ENCODE measurements around the gene FXYD6.
A peak's percentile ranks its signal among the peaks of the same experiment; 100 is the strongest.

The FXYD6 gene

DNA sequence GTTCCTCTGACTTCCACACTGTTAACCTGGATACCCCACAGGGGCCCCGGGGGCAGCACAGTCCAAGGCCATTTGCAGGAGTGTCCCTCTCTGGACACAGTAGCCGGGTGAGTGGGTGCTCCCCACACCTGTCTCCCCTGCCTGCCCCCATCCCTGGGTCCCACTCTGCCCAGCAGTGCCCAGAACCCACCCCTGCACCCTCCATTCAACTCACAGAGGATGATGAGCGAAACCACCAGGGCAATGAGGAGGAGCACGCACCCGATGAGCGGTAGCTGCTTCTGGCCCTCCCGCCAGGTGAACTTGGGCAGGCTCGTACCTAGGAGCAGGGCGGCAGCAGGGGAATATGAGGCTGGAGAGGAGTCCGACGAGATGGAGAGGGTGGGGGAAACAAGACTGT, 40.5 kb upstream of the FXYD6 start:
- H3K27me3 Mint-ChIP-seq, result no peaks in the 10 kb centered on the region
- DNase-seq (ENCODE audit: low spot score in 2 of 2), result no peak

DNA sequence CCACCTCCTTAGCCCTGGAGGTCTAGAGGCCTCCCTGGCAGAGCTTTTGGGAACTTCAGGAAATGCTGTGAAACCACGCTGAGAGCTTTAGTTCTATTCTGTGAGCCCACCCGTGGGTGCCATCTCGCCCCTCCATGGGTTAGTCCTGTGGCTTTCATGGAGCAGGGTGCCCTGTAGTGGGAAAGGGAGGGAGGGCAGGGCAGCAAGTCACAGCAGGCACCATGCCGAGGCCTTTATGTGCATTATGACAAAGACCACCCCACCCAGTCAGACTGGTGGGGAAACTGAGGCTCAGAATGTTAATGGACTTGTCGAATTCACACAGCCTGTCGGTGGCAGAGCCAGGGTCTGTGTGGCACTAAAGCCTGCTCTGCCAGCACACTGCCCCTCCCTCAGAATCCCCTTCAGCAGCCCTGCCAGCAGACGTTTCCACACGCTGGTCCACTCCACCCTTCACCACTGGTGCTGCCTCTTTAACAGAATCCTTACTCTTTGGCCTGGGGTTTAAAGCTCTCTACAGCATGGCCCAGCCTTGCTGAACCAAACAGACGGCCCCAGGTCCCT, 39.3 kb upstream of the FXYD6 start:
- Mint-ChIP-seq H3K27ac (ENCODE audit: low read depth) (peak overlapping the region; percentile 50), H3K36me3 (ENCODE audit: insufficient read depth) (peaks cover 1% of the 10 kb centered on the region), H3K9me3 (no peaks in the 10 kb centered on the region), H3K4me3 (no peak overlapping the region), H3K27me3 (no peaks in the 10 kb centered on the region), H3K4me1 (peaks cover 5% of the 10 kb centered on the region)
- no peak for ATAC-seq (replicated peaks; ENCODE audit: extremely low read depth, poor library complexity, severe bottlenecking)
- DNase-seq (ENCODE audit: low spot score in 2 of 2), result no peak

More for the DNA sequence above, 40.5 kb upstream of the FXYD6 start:
- Mint-ChIP-seq H3K27ac (ENCODE audit: low read depth) (no peak overlapping the region), H3K4me3 (no peak overlapping the region), H3K9me3 (no peaks in the 10 kb centered on the region), H3K36me3 (ENCODE audit: insufficient read depth) (peaks cover 1% of the 10 kb centered on the region), H3K4me1 (peaks cover 5% of the 10 kb centered on the region)
- ATAC-seq (replicated peaks; ENCODE audit: extremely low read depth, poor library complexity, severe bottlenecking), result no peak

DNA sequence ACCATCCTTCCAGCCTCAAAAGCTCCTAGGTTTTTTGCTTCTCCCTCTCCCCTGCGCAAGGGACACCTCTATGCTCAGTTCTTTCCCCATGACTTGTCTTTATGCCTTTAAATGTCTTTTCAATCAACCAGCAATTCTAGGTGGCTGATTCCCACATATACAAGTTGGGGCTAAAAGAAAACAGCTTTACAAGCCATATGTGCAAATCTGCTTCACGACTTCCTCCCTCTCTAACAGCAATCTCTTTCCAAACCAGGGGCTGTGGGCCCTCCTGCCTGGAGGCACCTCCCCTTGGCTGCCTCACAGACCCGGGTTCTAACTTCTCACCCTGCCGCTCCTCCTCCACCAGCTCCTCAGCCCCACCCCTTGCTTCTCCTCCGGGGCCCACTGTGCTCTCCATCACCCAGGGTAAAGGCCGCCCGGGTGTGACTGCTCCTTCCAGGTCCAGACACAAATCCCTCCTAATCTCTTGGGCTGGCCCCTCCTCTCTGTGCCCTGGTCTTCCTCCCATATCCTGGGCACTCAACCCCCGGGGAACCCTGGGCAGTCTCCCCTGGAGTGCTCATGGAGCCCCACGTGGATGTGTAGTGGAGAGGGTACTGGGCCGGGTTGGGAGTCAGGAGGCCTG, 38.6 kb upstream of the FXYD6 start:
- no peak for ATAC-seq (replicated peaks; ENCODE audit: extremely low read depth, poor library complexity, severe bottlenecking)
- H3K36me3 Mint-ChIP-seq (ENCODE audit: insufficient read depth), result peaks cover 1% of the 10 kb centered on the region
- H3K27ac Mint-ChIP-seq (ENCODE audit: low read depth), result peak overlapping the region; percentile 50
- H3K4me3 Mint-ChIP-seq, result no peak overlapping the region
- no peak for DNase-seq (ENCODE audit: low spot score in 2 of 2)
- H3K27me3 Mint-ChIP-seq, result no peaks in the 10 kb centered on the region
- H3K9me3 Mint-ChIP-seq, result no peaks in the 10 kb centered on the region
- peaks cover 5% of the 10 kb centered on the region for H3K4me1 Mint-ChIP-seq

DNA sequence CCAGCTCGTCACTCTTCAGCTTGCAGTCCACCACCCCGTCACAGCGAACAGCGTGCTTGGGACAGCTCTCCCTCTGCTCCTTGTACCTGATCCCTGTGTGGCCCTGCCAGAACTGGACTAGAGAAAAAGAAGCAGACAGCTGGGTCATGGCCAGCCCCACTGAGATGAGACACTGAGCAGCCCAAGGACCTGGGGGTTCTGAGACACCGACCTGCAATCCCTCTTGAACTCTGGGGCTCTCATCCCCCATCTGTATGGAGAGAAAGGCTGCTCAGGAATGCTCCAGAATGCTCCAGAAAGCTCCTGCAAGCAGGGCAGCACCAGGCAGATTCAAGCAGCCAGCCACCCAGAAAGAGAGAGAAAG, 37.9 kb upstream of the FXYD6 start:
- no peak for DNase-seq (ENCODE audit: low spot score in 2 of 2)
- no peaks in the 10 kb centered on the region for H3K9me3 Mint-ChIP-seq
- peaks cover 5% of the 10 kb centered on the region for H3K4me1 Mint-ChIP-seq
- no peak overlapping the region for H3K4me3 Mint-ChIP-seq
- H3K27ac Mint-ChIP-seq (ENCODE audit: low read depth), result no peak overlapping the region
- peaks cover 1% of the 10 kb centered on the region for H3K36me3 Mint-ChIP-seq (ENCODE audit: insufficient read depth)
- ATAC-seq (replicated peaks; ENCODE audit: extremely low read depth, poor library complexity, severe bottlenecking), result no peak
- H3K27me3 Mint-ChIP-seq, result no peaks in the 10 kb centered on the region

DNA sequence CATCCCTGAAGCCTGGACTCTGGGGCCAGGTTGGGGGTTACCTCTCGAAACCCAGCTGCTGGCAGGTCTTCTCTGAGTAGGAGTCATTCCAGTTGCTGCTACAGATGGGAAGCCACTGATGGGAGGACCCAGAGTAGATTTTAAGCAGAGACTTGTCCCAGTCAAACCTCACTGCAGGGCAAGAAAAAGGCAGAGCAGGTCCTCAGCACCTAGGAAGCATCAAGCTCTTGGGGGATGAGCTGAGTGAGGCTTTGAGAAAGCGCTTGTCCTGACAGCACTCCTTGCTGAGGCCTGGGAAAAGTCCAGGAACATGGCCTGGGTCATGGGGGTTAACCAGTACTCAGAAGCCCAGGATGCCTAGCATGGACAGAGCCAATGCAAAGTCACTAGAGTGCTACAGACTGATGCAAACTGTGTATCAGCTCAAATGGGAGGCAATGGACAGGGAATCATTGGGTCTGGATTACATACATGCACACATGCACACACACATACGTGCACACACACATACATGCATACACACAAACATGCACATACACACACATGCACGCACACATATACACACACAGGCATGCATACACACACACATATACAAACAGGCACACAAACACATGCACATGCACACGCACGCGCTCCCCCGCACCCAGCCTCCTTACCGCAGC, 37.4 kb upstream of the FXYD6 start:
- Mint-ChIP-seq H3K27ac (ENCODE audit: low read depth) (no peak overlapping the region), H3K4me3 (no peak overlapping the region), H3K36me3 (ENCODE audit: insufficient read depth) (peaks cover 1% of the 10 kb centered on the region), H3K4me1 (peaks cover 5% of the 10 kb centered on the region), H3K9me3 (no peaks in the 10 kb centered on the region), H3K27me3 (no peaks in the 10 kb centered on the region)
- DNase-seq (ENCODE audit: low spot score in 2 of 2), result no peak
- no peak for ATAC-seq (replicated peaks; ENCODE audit: extremely low read depth, poor library complexity, severe bottlenecking)

DNA sequence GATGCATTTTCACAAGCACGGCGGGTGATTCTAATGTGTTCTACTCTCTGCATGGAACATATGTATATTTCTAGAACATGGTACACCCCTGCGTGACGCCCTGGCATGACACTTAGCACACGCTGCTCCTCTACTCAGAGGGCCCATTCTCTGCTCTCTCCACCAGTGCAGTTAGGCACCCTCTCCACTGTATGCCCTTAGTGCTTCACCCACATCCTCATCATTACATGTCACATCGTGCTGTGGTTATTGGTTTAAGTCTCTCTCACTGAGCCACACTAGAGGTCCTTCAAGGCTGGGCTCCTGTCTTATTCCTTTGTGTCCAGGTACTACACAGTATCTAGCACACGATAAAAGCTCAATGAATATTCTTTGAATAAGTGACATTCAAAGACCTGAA, 36.0 kb upstream of the FXYD6 start:
- no peak for ATAC-seq (replicated peaks; ENCODE audit: extremely low read depth, poor library complexity, severe bottlenecking)
- Mint-ChIP-seq H3K27ac (ENCODE audit: low read depth) (no peak overlapping the region), H3K4me1 (peaks cover 14% of the 10 kb centered on the region)

DNA sequence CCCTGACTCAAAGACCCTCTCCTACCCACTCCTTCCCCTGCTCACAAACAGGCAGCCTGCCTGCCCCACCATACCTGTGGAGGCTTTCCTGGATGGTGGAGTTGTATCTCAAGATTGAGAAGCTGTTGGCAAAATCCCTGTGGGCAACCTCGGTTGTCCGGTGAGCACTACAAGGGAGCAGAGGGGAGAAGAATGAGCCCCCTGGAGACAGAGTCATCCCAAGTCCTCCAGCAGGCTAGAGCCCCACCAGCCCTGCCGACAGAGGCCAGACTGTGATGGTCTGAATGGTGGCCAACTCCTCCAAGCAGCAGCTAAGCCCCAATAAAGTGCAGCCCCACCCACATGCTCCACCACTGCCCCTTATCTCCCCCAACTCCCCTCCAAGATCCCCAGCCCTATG, 35.2 kb upstream of the FXYD6 start:
- Mint-ChIP-seq H3K9me3 (no peaks in the 10 kb centered on the region), H3K27ac (ENCODE audit: low read depth) (no peak overlapping the region), H3K36me3 (ENCODE audit: insufficient read depth) (peaks cover 1% of the 10 kb centered on the region), H3K4me1 (peaks cover 17% of the 10 kb centered on the region), H3K4me3 (no peak overlapping the region), H3K27me3 (no peaks in the 10 kb centered on the region)
- ATAC-seq (replicated peaks; ENCODE audit: extremely low read depth, poor library complexity, severe bottlenecking) (no peak), DNase-seq (ENCODE audit: low spot score in 2 of 2) (no peak)

More for the DNA sequence above, 36.0 kb upstream of the FXYD6 start:
- Mint-ChIP-seq H3K4me3 (no peak overlapping the region), H3K27me3 (no peaks in the 10 kb centered on the region), H3K36me3 (ENCODE audit: insufficient read depth) (peaks cover 1% of the 10 kb centered on the region), H3K9me3 (no peaks in the 10 kb centered on the region)
- no peak for DNase-seq (ENCODE audit: low spot score in 2 of 2)

DNA sequence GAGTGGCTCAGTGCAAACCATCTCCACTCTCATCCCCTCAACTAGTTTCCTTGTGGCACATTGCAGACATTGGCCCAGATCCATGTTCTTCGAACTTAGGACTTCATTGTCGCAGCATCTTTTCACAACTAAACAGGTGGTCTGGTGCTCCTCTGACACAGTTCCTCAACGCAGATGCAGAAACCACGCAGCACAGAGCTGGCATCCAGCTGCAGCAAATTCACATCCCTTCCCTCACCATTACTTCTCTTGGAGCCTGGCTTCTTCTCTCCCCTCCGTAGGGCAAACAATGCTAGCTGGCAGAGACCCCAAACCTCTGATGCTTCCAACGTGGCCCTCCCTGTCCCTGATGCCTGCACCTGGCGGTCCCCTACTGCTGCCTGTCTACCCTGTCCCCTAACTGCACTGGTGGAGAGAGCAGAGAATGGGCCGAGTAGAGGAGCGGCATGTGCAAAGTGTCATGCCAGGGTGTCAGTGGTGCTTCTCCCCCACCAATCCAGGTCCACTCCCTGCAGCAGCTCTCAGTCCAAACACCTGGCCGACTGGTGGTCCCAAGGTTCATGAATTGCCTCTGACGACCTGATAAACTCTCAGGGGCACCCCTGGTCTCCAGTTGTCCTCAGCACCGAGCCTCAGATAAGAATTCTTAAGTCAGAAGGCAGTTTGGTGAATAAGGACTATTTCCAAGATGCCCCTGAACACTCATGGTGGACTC, 34.6 kb upstream of the FXYD6 start:
- no peak for DNase-seq (ENCODE audit: low spot score in 2 of 2)
- Mint-ChIP-seq H3K27ac (ENCODE audit: low read depth) (no peak overlapping the region), H3K4me3 (no peak overlapping the region), H3K27me3 (no peaks in the 10 kb centered on the region), H3K4me1 (peaks cover 17% of the 10 kb centered on the region), H3K36me3 (ENCODE audit: insufficient read depth) (peaks cover 1% of the 10 kb centered on the region), H3K9me3 (no peaks in the 10 kb centered on the region)
- no peak for ATAC-seq (replicated peaks; ENCODE audit: extremely low read depth, poor library complexity, severe bottlenecking)

DNA sequence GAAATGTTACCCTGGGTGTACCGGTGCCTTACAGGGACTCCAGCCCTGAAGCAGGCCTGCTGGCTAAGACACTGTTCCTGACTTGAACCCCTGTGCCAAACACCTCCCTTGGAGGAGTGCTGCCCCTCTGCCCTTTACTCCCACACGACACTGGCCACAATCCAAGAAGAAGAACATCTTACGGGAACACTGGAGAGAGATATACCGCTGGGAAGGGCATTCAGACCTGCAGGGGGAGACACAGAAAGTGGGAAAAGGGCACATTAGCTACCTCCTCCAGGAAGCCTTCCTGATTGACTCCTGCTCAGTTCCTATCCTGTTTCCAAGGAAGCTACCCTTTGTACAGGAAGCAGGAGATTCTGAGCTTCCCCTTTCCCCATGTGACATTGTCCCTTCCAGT, 34.1 kb upstream of the FXYD6 start:
- ATAC-seq (replicated peaks; ENCODE audit: extremely low read depth, poor library complexity, severe bottlenecking) (no peak), DNase-seq (ENCODE audit: low spot score in 2 of 2) (no peak)
- Mint-ChIP-seq H3K27ac (ENCODE audit: low read depth) (no peak overlapping the region), H3K4me3 (no peak overlapping the region), H3K9me3 (no peaks in the 10 kb centered on the region), H3K27me3 (no peaks in the 10 kb centered on the region), H3K36me3 (ENCODE audit: insufficient read depth) (peaks cover 1% of the 10 kb centered on the region), H3K4me1 (peaks cover 17% of the 10 kb centered on the region)

DNA sequence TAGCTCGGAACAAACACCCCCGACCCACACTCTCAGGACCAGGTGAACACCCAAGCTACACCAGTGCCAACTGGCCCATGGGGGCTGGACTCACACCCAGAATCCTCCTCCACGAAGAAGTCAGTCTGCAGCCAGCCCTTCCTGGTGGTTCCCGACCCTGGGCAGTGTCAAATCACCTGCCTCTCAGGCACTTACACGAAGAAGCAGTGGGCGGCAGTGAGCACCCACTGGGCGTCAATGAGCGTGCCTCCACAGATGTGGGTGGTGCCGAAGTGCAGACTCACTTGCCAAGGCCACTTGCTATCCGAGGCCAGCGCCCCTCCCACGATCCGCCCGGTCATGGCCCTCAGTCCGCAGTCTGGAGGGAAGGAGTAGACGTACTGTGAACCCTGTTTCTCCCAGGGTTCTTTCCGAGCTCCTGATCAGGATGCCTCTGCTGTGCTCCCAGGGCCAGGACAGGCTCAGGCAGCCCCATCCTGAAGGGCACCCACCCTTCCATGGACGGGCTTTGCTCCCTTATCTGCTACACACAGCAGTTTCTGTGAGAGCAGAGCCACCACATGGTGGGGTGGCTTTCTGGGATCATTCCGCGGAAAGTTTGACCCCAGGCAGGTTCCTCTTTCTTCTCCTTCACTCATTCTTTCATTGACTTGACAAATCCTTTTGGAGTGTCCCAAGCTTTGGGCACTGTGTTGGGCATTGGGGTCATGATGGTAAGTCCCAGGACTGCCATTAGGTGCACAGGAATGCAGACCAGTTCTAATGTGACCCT, 33.3 kb upstream of the FXYD6 start:
- Mint-ChIP-seq H3K27ac (ENCODE audit: low read depth) (no peak overlapping the region), H3K27me3 (no peaks in the 10 kb centered on the region), H3K9me3 (no peaks in the 10 kb centered on the region), H3K4me3 (no peak overlapping the region), H3K36me3 (ENCODE audit: insufficient read depth) (peaks cover 1% of the 10 kb centered on the region), H3K4me1 (peaks cover 17% of the 10 kb centered on the region)
- DNase-seq (ENCODE audit: low spot score in 2 of 2) (no peak), ATAC-seq (replicated peaks; ENCODE audit: extremely low read depth, poor library complexity, severe bottlenecking) (no peak)

DNA sequence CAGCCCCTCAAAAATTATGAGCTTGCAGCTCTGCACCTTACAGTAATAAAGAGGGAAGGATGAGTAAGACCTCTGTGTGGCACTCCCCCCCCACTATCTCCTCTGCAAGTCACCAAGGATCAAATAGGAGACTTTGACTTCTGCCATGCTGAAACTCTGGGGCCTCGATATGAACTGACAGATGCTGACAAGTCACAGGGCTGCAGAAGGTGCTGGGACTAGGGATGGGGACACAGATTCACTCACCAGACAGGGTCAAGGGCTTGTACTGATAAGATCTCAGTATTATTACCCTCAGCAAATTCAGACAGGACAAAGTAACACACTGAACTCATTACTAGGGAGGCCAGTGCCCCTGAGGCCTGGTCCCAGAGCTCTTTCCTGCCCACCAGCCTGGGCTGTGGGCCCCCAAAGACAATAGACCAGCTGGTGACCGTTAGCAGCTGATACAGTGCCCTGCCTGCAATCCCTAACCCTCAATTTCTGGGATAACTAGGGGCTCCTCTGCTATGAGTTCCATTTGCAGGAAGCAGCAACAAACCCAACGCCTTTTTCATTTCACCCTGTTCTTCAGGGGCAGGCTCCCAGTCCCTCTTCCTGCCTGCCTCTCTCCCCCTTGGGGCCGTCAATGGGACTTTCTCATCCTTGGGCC, 32.6 kb upstream of the FXYD6 start:
- Mint-ChIP-seq H3K27me3 (no peaks in the 10 kb centered on the region), H3K9me3 (no peaks in the 10 kb centered on the region), H3K4me3 (no peak overlapping the region), H3K36me3 (ENCODE audit: insufficient read depth) (no peaks in the 10 kb centered on the region), H3K4me1 (peaks cover 17% of the 10 kb centered on the region), H3K27ac (ENCODE audit: low read depth) (no peak overlapping the region)
- DNase-seq (ENCODE audit: low spot score in 2 of 2), result no peak
- no peak for ATAC-seq (replicated peaks; ENCODE audit: extremely low read depth, poor library complexity, severe bottlenecking)
